Fibroblast of mammary gland (primary cell): ENCODE data around the gene BICD2.

Source experiments
- DNase-seq: peaks from one replicate; pipeline ENCODE4 v3.0.0-alpha.2; 2010; ENCODE audit warnings: low read depth
- H3K4me3 ChIP-seq: 2 replicates; pipeline ENCODE4 v1.5.1; 2011; ENCODE audit warnings: low read depth, mild to moderate bottlenecking, low read length, moderate library complexity; ENCODE audit not compliant: control insufficient read depth
- CTCF ChIP-seq: conservative IDR thresholded peaks from 2 replicates; pipeline ENCODE4 v1.5.1; 2011; ENCODE audit warnings: low read depth, low read length, inconsistent platforms; ENCODE audit not compliant: control insufficient read depth, insufficient read depth

Gene BICD2

GRCh38 chr9:92756792-92757191, 7.8 kb downstream of the BICD2 start:
- DNase-seq = no peak
- no peak for TF ChIP-seq CTCF
- H3K4me3 ChIP-seq = no peak overlapping the region

GRCh38 chr9:92754091-92754745, 10.4 kb downstream of the BICD2 start:
- TF ChIP-seq CTCF = no peak
- H3K4me3 ChIP-seq = no peak overlapping the region
- DNase-seq = no peak

DNA sequence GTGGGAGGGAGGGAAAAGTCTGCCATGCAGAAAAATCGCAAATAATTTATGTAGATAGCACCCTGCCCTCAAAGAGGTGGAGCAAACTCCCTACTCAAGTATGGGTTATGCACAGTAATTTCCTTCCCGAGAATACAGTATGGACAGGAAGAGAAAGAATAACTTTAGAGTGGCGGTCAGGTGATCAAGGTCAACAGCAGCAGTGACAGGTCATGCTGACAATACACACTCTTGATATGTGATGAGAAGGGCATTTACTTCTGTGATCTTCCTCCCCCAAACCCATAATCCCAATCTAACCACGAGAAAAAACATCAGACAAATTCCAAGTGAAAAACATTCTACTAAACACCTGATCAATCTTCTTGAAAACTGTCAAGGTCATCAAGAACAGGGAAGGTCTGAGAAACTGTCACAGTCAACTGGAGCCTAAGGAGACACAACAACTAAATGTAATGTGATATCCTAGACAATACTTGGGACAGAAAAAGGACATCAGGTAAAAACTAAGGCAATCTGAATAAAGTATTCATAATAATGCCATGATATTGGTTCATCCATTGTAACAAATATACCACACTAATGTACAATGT, 11.7 kb downstream of the BICD2 start:
- no peak overlapping the region for H3K4me3 ChIP-seq
- no peak for TF ChIP-seq CTCF
- DNase-seq = no peak

GRCh38 chr9:92749934-92750315, 14.7 kb downstream of the BICD2 start:
- DNase-seq = peak; percentile 56
- no peak for TF ChIP-seq CTCF
- H3K4me3 ChIP-seq = no peak overlapping the region

GRCh38 chr9:92749071-92749933, 15.3 kb downstream of the BICD2 start:
- no peak overlapping the region for H3K4me3 ChIP-seq
- no peak for DNase-seq
- no peak for TF ChIP-seq CTCF

GRCh38 chr9:92748233-92748497, 16.5 kb downstream of the BICD2 start:
- no peak for TF ChIP-seq CTCF
- no peak overlapping the region for H3K4me3 ChIP-seq
- DNase-seq = no peak
